ENCODE measurements around the gene ARHGAP19.
A peak's percentile ranks its signal among the peaks of the same experiment; 100 is the strongest.

DNA sequence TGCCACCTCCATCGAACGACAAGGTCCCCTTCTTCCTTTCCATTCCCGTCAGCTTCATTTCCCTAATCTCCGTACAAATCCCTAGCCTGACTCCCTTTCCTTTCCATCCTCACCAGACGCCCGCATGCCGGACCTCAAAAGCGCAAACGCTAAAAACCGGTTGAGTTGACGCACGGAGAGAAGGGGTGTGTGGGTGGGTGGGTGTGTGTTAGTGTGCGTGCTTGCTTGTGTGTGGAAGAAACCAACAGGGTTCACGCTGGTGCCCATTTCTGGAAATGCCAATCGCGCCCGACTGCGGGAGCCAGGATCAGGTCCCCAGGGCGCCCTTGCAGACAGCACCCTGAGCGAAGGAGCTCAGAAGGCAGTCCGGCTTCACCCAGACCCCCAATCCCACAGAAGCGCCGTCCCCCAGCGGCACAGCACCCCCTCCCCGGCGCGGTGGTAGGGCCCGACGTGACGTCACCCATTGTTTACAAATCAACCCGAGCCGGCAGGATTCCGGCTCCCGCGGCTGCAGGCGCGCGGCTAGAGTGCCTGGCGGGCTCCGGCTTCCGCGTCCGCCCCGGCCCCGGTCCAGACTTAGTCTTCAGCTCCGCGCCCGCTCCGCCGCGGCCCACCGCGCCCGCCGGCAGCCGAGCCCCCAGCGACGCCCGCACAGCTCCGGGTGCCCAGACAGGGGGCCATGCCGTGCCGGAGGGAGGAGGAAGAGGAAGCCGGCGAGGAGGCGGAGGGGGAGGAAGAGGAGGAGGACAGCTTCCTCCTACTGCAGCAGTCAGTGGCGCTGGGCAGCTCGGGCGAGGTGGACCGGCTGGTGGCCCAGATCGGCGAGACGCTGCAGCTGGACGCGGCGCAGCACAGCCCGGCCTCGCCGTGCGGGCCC, 26.6 kb upstream of the ARHGAP19 start, which contains the start of gene FRAT1:
- TF ChIP-seq, protein P1, sequence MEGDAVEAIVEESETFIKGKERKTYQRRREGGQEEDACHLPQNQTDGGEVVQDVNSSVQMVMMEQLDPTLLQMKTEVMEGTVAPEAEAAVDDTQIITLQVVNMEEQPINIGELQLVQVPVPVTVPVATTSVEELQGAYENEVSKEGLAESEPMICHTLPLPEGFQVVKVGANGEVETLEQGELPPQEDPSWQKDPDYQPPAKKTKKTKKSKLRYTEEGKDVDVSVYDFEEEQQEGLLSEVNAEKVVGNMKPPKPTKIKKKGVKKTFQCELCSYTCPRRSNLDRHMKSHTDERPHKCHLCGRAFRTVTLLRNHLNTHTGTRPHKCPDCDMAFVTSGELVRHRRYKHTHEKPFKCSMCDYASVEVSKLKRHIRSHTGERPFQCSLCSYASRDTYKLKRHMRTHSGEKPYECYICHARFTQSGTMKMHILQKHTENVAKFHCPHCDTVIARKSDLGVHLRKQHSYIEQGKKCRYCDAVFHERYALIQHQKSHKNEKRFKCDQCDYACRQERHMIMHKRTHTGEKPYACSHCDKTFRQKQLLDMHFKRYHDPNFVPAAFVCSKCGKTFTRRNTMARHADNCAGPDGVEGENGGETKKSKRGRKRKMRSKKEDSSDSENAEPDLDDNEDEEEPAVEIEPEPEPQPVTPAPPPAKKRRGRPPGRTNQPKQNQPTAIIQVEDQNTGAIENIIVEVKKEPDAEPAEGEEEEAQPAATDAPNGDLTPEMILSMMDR (IDR thresholded peaks at IDR 0.05), result peak in 1 of 6 experiments; percentile 14
- peak in 3 of 4 donors; percentile 84 to 96 (median 87) for TF ChIP-seq POLR2A (IDR thresholded peaks at IDR 0.05)

Measured in esophagus squamous epithelium (tissue), 4 donors.